GM21737 (cell line): ENCODE measurements around the gene PIGV.
A peak's percentile ranks its signal among the peaks of the same experiment; 100 is the strongest.

ENCODE experiments used
- ATAC-seq: cut with Tn5 transposase; IDR thresholded peaks from one replicate; pipeline ENCODE4 v1.9.1; 2021; ENCODE audit warnings: mild to moderate bottlenecking, moderate library complexity; ENCODE audit not compliant: unreplicated experiment

Gene PIGV

DNA sequence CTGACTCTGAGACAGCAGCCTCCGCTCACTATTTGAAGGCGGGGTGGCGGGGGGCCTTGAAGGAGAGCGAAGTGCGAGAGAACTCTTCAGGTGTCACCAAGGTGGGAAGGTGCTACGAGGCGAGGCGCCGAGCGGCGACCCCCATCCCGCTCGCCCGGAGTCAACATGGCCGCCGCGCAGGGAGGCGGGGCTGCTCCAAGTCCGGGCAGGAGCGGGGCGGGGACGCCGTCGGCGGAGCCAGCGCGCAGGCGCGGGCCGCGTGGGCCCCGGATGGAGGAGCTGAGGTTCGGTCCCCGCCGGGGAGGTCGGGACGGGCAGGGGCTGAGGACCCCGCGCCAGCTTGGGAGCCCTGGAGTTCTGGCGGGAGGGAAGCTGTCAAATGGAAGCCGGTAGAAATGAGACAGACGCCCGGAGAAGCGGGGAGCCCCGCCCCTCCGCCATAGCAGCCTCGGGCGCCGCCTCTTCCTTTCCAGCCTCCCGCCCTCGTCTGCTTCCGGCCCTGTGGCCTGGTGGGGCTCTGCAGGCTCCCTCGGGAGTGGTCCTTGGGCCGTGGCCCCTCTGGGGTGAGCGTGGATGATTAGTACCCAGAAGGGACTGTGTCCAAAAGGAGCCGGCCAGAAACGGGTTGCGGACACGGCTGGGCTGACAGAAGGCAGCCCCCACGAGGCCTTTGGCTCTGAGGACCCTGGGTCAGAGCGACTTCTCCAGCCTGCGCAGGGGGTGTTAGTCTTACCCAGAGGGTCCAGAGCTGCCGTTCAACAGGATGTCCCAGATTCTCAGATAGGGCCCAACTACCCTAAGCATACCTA lies at the start of gene PIGV:
TSS of gene PIGV (plus strand) at position 245 of the 809 bp plus-strand sequence. CDS start 2,866 bp downstream, outside the sequence.
- peak; percentile 62 for ATAC-seq

DNA sequence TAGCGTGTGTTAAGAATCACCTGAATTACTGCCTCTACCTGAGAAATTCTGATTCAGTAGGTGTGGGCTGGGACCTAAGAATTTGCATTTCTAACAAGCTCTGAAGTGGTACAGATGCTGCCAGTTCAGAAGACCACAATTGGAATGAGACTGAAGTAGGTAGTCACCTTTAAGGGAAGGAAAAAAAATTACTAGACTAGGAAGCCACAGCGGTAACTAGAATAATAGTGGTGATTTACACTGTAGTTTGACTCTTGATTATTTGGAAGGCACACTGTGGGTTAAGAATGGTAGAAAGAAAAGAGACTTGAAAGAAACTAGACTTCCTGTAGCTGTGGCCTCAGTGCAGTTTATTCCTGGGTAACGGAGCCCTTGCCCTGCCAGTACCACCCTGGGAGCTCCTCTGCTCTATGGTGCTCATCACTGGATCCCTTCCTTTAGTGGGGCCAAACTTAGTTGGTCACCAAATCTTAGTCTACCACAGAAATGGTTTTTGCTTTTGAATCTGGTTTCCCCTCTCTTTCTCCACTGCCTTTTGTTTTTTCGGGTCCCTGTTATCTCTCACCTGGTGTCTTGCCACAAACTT lies 48.3 kb upstream of the PIGV start:
- ATAC-seq, result no peak

DNA sequence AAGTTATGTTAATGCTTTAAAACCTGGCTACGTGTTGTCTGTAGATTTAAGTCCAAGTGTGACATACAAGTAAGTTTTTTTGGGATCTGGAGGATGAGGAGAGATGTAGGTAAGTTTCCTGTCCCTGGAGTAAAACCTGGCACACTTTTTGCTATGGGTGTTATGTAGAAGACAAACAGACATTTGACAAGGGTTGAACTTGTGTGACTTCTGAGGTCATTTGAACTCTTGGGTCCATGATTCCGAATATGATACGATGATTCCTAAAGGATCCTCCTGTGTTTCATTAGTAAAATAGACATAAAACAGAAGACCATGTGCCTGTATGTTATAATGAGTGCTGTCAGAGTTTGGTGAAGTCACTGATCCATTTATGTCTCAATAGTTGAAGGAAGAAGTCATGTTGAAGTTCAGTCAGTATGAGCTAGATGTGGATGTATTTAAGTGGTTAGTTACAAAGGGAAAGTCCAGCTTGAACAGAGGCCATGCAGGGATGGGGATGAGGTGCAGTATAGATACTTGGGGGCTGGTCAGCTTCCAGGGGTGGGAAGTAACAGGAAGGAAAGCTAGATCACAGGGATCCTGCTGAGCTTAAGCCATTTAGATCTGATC lies 47.6 kb upstream of the PIGV start:
- ATAC-seq, result no peak

DNA sequence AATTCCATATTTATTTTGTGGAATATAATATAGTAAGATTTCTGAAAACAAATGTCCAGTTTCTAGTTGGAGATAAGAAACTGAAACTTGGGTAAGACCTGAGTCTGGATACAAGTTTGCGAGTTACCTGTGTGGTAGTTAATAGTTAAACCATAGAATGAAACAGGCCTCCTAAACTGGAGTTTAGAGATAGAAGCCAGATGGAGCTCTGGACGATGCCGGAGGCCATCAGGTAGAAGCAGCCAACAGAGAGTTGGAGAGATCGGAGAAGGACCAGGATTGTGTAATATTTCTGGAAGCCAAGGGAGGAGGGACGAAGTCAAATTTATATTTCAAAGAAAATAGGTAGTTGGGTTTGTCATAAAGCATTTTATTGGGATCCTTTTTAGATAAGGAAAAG lies 46.8 kb upstream of the PIGV start:
- ATAC-seq, result no peak

DNA sequence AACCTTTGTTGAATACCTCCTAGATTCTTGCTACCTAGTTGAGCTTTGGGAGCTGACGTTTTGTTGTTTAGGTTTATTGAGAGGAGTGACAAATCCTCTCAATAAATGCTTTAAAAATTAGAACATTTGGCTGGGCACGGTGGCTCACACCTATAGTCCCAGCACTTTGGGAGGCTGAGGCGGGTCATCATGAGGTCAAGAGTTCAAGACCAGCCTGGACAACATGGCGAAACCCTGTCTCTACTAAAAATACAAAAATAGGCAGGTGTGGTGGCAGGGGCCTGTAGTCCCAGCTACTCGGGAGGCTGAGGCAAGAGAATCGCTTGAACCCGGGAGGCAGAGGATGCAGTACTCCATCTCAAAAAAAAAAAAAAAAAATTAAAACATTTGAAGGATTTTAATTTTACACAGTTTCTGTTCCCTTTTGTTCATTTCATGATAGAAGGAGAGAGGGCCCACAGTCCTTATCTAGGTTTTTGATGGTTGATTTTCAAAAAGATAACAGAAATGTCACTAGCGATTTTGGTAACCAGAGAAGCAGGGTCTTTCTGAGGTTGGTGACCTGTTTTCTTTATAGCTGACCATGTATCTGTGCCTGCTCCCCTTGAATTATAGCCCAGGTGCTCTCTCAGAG lies 44.2 kb upstream of the PIGV start:
- ATAC-seq, result no peak

DNA sequence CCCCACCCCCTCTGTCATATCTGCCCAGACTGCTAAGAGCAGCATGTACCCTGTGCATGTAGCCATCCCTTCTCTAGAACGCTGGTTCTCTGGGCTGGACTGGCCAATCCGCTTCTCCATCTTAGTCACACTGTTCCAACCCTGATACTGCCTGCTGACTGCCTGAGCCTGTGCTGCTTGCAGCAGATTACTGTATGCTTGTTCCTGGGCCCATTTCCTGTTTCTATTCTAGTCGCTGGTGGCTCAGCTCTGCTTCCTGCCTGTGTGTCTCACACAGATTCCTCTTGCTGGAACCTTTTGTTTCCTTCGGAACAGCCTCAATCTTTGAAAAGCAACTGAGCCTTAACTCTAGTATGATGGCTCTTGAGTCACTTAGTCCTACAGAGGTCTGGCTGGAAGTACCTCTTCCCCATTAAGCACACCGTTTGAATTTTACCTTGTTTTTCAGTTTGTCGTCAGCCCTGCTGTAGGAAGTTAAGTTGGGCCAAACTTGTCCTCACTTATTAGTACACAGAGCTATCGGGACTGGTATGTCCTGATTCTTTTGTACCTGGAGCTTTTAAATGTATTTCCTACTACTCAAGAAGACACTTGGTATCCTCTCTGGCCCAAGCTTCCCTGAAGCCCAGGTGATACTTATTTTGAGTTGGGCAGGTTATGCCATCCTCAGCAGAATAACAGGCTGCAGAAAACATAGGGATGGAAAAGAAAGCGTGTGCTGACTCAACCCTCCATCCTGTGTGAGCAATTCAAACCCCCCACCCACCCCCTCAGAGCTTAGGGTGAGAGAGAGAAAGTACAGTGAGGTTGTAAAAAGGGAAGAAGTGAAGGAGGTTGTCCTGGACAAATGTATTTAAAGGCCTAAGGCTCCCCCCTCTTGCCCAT lies 43.4 kb upstream of the PIGV start:
- ATAC-seq, result peak; percentile 96

DNA sequence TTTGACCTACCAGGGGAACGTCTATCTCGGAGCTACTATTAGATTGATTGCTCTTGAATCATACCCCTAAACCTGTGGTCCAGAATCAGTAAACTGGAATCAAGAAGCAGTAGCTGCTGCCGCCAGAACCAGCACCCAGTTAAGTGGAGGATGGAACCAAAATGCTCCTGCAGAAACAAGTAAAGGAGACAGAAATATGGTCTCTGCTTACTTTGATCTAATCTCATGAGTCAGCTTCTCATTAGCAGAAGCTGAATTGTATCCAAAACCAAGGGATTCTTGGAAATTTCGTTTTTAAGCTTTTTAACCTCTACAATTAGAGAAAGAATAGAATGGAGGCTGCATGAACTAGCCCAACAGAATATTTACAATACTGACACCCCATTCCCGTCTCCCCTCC lies 42.6 kb upstream of the PIGV start:
- no peak for ATAC-seq

DNA sequence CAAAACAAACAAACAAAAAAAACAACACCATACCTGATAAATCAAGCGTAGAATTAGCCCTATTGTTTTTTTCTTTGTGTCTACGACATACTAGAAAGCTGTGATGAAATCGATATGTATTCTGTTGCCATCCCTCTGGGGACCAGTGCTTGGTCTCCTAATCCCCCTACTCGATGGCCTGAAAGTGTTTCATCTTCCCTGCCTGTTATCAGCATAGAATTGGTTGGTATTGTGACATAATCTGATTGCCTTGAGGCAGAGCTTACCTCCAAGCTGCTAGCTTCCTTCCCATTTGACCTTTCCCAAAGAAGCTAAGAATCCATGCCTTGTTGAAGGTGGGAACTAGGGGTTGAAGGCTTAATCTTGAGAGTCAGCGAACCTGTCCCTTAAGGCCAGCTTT lies 40.7 kb upstream of the PIGV start:
- no peak for ATAC-seq

DNA sequence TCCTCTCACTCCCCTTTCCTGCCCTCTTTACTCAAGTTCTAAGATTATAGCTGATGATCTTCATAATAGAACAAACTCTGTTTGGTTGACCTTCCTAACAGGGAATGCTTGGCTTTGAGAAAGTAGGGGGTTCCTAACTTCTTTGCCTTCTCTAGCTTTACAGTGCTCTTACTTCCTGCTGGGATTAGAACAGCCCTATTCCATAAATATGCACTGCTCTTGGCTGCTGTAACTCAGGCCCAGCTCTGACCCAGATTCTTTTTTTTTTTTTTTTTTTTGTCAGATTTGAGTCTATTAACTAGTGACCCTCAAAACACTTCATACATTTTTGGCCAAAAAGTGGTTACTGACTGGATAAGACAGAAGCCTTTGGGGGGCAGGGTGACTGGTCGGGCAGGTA lies 39.4 kb upstream of the PIGV start:
- ATAC-seq, result no peak

DNA sequence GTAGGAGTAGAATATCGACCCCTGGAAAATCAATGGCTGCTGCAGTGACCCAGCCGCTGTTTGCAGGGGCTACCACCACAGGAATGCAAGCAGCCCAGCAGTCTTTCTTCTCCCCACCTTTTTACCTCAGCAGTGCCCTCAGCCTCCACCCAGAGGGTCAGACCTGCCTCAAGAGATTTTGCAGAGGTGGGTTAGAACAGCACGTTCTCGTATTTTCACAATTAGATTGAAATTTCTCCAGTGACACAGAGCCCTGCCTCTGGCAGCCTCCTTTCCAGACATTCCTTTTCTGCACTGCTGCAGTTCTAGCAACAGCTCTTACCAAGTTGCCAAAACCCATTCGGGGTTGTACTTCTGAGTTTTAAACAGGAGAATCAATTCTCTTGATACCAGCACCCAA lies 38.3 kb upstream of the PIGV start:
- no peak for ATAC-seq

DNA sequence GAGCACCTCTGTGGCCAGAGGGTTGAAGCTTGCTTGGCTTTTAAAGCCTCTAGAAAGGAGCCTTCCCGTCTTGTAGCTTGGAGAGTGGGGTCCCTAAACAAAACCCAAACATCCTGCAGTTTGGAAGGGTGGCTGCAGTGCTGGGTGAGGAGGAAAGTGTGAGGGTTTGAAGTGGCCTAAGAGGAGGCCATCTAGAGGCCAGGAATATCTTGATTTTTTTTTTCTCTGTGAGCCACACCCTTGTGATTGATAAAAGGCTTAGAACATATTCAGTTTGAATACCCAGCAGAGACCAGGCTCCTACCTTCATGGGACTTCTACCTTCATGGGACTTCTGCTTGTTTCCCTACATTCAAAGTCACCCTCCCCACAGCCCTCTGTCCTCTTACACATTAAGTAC lies 37.3 kb upstream of the PIGV start:
- ATAC-seq, result no peak

DNA sequence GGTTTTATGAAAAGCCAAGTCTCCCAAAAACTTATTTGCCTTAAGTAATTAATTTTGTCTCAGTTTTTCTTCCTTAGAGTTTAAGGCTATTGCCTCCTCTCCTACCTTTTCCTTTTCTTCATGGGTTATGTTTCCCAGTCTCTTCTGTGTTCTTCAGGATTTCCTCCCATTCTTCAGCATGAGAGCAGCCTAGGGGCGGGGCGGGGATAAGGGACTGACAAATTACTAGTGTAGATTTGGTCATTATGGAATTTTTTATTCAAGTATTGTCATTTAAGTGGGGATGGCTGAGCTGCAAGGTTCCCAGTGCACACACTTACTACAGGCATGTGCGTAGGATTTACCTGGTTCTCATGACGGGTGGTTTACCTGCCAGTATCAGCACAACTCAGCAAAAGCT lies 35.2 kb upstream of the PIGV start:
- no peak for ATAC-seq

DNA sequence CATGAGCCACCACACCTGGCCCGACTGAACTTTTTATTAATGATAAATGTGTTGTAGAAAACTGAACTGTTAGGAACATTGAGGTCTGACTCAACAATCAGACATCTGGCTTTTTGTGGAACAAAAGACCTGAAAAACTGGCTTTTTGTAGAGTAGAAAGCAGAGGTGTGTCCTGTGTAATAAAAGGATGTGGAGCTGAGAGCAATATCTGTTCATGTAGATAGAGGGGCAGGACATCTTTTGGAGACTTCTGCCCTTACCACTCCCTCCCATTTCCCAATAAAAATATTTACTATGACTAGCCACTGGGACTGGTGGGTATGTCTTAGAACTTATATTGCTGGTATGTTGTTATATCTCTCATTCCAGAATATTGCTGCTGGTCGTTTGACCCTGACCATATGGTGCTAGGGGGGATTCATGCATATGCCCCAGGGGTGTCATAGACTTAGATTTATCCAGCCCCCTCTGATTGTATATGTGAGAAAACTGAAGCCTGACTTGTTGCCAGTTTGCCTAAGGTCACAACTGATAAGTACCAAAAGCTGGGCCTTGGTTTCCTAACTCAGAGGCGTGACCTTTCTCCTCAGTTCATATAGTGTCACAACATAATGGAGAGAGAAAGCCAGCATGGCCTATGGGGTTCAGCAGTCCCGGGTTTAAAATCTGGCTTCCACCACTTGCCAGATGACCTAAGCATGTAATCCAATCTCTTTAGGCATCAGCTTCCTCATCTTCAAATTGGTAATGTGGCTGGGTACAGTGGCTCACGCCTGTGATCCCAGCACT lies 33.5 kb upstream of the PIGV start:
- no peak for ATAC-seq

DNA sequence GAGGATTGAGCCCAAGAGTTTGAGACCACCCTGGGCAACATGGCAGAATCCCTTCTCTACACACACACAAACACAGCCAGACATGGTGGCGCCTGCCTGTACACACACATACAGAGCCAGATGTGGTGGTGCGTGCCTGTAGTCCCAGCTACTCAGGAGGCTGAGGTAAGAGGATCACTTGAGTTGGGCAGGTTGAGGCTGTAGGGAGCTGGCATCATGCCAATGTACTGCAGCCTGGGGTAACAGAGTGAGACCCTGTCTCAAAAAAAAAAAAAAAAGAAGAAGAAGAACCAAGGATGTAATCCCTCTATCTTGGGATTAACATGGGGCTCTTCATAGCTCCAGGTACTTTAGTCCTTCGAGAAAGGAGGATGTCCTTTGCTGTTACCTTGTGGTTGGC lies 29.4 kb upstream of the PIGV start:
- ATAC-seq, result no peak

DNA sequence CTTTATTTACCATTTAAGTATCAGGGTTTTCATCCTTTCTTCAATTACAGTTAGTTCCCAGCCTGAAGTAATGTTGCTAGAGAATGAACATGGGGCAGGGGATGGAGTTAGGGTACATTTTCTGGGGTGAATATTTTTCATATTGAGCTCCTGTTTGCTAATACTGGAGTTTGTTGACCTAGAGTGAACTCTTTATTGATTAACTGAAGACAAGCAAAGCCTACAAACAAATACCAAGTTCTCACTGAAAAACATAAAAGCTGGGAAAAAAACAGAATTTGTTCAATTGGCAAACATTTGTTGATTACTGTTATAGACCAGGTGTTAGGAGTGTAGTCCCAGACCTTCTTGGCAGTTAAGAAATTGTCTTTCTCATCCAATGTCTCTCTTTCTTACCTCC lies 28.2 kb upstream of the PIGV start:
- no peak for ATAC-seq

DNA sequence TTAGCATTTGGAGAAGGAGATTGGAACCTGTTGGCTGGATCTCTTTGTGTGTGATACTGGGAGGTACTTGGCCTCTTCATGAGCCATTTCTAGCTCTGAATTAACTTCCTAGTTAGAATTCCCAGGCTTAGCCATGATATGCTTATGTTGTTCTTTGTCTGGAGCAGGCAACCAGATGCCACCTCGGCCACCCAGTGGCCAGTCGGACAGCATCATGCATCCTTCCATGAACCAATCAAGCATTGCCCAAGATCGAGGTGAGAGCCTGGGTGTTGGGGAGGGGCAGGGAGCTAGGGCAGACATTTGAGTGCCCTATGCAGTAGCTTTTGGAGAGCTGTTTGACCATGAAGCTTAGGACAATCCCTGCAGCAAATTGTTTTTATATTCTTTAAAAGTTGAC lies 26.5 kb upstream of the PIGV start:
- no peak for ATAC-seq

DNA sequence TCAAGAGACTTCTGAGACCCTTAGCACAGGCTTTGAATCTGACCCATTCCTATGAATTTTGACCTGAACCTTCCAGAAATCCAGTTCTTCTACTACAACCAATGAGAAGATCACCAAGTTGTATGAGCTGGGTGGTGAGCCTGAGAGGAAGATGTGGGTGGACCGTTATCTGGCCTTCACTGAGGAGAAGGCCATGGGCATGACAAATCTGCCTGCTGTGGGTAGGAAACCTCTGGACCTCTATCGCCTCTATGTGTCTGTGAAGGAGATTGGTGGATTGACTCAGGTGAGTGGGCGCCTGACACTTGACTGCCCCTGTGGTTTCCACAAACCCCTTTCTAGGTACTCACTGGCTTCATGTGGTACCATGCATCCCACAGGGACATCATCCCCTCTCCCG lies 20.0 kb upstream of the PIGV start:
- no peak for ATAC-seq

DNA sequence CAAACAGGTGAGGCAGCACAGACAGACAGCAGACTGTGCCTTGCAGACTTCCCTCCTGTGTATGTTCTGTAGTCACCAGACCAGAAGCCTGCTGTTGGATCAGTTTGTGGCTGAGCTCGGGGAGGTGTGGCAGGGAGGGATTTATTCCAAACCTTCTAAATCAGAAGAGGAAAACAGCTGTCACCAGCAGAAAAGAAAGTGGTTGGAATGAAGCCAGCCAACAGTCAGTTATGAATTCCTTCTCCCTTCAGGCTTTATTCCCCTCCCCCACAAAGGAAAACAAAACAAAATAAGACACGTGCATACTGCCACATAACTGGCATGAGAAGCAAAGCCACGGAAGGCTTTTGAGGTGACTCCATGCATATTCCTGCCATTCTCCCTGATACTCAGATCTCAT lies 19.0 kb upstream of the PIGV start:
- no peak for ATAC-seq

DNA sequence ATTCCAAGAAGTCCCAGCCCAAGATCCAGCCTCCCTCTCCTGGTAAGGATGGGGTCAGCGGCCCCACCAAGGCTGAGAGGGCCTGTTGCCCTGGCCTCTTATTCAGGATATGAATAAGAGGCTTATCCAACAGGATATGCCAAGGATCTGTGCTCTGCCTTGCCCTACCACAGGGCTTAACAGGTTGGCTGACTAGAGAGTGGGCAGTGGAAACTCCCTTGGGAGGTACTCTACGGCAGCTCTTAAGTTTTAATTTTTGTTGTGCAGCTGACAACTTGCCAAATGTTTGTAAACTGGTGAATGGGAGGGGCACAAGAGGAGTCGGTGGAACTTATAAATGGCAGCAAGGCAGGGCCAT lies 16.5 kb upstream of the PIGV start:
- no peak for ATAC-seq

DNA sequence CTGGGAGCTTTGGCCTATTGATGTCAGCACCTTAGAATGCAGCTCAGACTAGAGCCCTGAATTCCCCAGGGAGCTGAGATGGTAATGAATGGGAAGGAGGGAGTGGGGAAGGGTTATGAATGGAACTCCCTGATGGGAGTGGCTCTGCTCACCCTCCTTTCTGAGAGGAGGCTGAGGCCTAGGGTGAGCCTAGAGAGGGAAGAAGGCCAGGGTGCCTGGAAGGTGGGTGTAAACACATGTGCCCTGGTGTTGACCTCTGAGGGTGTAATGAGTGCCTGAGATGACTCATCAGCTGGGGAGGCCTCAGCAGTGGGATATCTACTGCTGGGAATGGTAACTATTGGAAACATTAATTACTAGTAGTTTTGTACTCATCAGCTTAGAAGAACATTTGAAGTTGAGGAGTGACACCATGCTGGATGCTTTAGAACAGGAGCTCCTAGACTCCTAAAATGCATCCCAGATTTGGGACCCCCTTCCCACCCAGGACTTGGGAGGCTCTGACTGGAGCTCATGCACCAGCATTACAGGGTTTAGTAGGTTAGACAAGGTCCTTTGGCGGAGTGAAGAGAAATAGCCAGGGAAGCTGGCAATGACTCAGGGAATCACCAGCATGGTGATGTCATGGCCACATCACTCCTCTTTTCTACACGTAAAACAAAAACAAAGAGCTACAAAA lies 16.0 kb upstream of the PIGV start:
- no peak for ATAC-seq
